ENCODE measurements around the gene ATP11C.

- TF ChIP-seq CTCF (IDR thresholded peaks at IDR 0.05) (no peak), EP300 (IDR thresholded peaks at IDR 0.05) (no peak), POLR2AphosphoS5 (IDR thresholded peaks at IDR 0.05) (no peak), POLR2A (IDR thresholded peaks at IDR 0.05) (no peak)
Measured at GRCh38 chrX:139862208-139862607, 70.6 kb downstream of the ATP11C start.
